Measurements from ENCODE around the gene SARM1.
"Not testable (repeated sequence)": the region's sequence is repeated elsewhere in the genome, so short reads cannot be mapped to it uniquely, and the experiment has no call there.

The SARM1 gene

GRCh38 chr17:28416703-28417311 lies 45.3 kb downstream of the SARM1 start:
- peak; percentile 86 for TF ChIP-seq CTCF (IDR thresholded peaks at IDR 0.05; ENCODE audit: low read depth, low read length, missing control alignments)
- Histone ChIP-seq H3K36me3 (replicated peaks) (no peaks in the 10 kb centered on the region), H3K27me3 (replicated peaks) (no peaks in the 10 kb centered on the region), H3K4me3 (ENCODE audit: low read depth, low read length) (no peak overlapping the region), H3K27ac (no peak overlapping the region)
- DNase-seq = peak; percentile 58
- in situ Hi-C loops (cut with HindIII; ENCODE audit: low pct_ligation_motif_present, low sequenced_read_pairs) = no loop called here

- no peaks in the 10 kb centered on the region for H3K36me3 ChIP-seq (replicated peaks)
- no peak overlapping the region for H3K4me3 ChIP-seq (ENCODE audit: low read depth, low read length)
- no peak for DNase-seq
- H3K27me3 ChIP-seq (replicated peaks) = no peaks in the 10 kb centered on the region
- H3K27ac ChIP-seq = no peak overlapping the region
- no peak for TF ChIP-seq CTCF (IDR thresholded peaks at IDR 0.05; ENCODE audit: low read depth, low read length, missing control alignments)
- in situ Hi-C loops (cut with HindIII; ENCODE audit: low pct_ligation_motif_present, low sequenced_read_pairs) = no loop called here
These were observed 50.4 kb downstream of the SARM1 start for GRCh38 chr17:28421787-28422305.

- no peak for TF ChIP-seq CTCF (IDR thresholded peaks at IDR 0.05; ENCODE audit: low read depth, low read length, missing control alignments)
- no peak overlapping the region for H3K4me3 ChIP-seq (ENCODE audit: low read depth, low read length)
- no peaks in the 10 kb centered on the region for H3K36me3 ChIP-seq (replicated peaks)
- in situ Hi-C loops (cut with HindIII; ENCODE audit: low pct_ligation_motif_present, low sequenced_read_pairs) = no loop called here
- no peak overlapping the region for H3K27ac ChIP-seq
- no peaks in the 10 kb centered on the region for H3K27me3 ChIP-seq (replicated peaks)
- no peak for DNase-seq
These were observed 53.7 kb downstream of the SARM1 start for GRCh38 chr17:28425206-28425605.

GRCh38 chr17:28426081-28426519 lies 54.6 kb downstream of the SARM1 start:
- in situ Hi-C loops (cut with HindIII; ENCODE audit: low pct_ligation_motif_present, low sequenced_read_pairs) = no loop called here
- peak; percentile 67 for TF ChIP-seq CTCF (IDR thresholded peaks at IDR 0.05; ENCODE audit: low read depth, low read length, missing control alignments)
- Histone ChIP-seq H3K4me3 (ENCODE audit: low read depth, low read length) (no peak overlapping the region), H3K27ac (no peak overlapping the region), H3K27me3 (replicated peaks) (no peaks in the 10 kb centered on the region), H3K36me3 (replicated peaks) (no peaks in the 10 kb centered on the region)
- DNase-seq = no peak

GRCh38 chr17:28427371-28427770 lies 55.9 kb downstream of the SARM1 start:
- Histone ChIP-seq H3K27ac (no peak overlapping the region), H3K27me3 (replicated peaks) (no peaks in the 10 kb centered on the region), H3K36me3 (replicated peaks) (no peaks in the 10 kb centered on the region), H3K4me3 (ENCODE audit: low read depth, low read length) (no peak overlapping the region)
- TF ChIP-seq CTCF (IDR thresholded peaks at IDR 0.05; ENCODE audit: low read depth, low read length, missing control alignments) = no peak
- in situ Hi-C loops (cut with HindIII; ENCODE audit: low pct_ligation_motif_present, low sequenced_read_pairs) = no loop called here
- no peak for DNase-seq

GRCh38 chr17:28427982-28428381 lies 56.5 kb downstream of the SARM1 start:
- in situ Hi-C loops (cut with HindIII; ENCODE audit: low pct_ligation_motif_present, low sequenced_read_pairs); H3K27me3 ChIP-seq (replicated peaks); DNase-seq; H3K4me3 ChIP-seq (ENCODE audit: low read depth, low read length); H3K27ac ChIP-seq; H3K36me3 ChIP-seq (replicated peaks): not testable (repeated sequence)
